ENCODE results near the gene FOXL2NB.

FOXL2NB gene

GRCh38 chr3:138985932-138986331, 38.9 kb downstream of the FOXL2NB start:
- H3K27me3 ChIP-seq (ENCODE audit: control insufficient read depth in 5 of 5, insufficient read depth in 4 of 5, low read length in 5 of 5) = no peaks in the 10 kb centered on the region

DNA sequence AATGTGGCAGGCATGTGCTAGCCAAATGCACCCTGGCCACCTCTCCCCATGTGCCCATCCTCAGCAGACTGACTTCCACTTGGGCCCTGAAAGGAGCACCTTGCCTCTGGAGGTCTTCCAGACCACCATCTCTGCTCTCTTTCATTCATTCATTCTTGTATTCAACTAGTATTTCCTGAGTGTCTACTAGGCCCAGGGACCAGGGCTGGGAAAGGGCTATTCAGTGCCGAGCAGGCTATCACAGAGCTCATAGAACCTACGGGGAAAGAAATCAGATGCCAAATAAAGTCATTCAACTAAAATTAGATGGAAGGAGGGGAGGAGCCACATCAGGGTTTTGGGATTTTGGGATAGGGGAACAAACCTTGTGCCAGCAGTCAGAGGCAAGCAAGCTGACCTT, 40.2 kb downstream of the FOXL2NB start:
- Histone ChIP-seq H3K36me3 (ENCODE audit: control insufficient read depth in 5 of 5, insufficient read depth in 5 of 5, low read length in 5 of 5) (no peaks in the 10 kb centered on the region), H3K27ac (ENCODE audit: low read depth, low read length) (no peak overlapping the region), H3K4me1 (ENCODE audit: control insufficient read depth in 5 of 5, insufficient read depth in 5 of 5, low read length in 5 of 5) (no peaks in the 10 kb centered on the region), H3K9ac (ENCODE audit: low read length in 5 of 5) (no peak overlapping the region), H3K4me3 (ENCODE audit: low read depth in 1 of 5, low read length in 5 of 5) (no peak overlapping the region), H3K27me3 (ENCODE audit: control insufficient read depth in 5 of 5, insufficient read depth in 4 of 5, low read length in 5 of 5) (no peaks in the 10 kb centered on the region), H3K9me3 (ENCODE audit: control insufficient read depth in 5 of 5, low read length in 5 of 5) (no peaks in the 10 kb centered on the region)

More at GRCh38 chr3:138985932-138986331, 38.9 kb downstream of the FOXL2NB start:
- Histone ChIP-seq H3K9me3 (ENCODE audit: control insufficient read depth in 5 of 5, low read length in 5 of 5) (no peaks in the 10 kb centered on the region), H3K4me1 (ENCODE audit: control insufficient read depth in 5 of 5, insufficient read depth in 5 of 5, low read length in 5 of 5) (no peaks in the 10 kb centered on the region), H3K9ac (ENCODE audit: low read length in 5 of 5) (no peak overlapping the region), H3K4me3 (ENCODE audit: low read depth in 1 of 5, low read length in 5 of 5) (no peak overlapping the region), H3K36me3 (ENCODE audit: control insufficient read depth in 5 of 5, insufficient read depth in 5 of 5, low read length in 5 of 5) (no peaks in the 10 kb centered on the region), H3K27ac (ENCODE audit: low read depth, low read length) (no peak overlapping the region)

DNA sequence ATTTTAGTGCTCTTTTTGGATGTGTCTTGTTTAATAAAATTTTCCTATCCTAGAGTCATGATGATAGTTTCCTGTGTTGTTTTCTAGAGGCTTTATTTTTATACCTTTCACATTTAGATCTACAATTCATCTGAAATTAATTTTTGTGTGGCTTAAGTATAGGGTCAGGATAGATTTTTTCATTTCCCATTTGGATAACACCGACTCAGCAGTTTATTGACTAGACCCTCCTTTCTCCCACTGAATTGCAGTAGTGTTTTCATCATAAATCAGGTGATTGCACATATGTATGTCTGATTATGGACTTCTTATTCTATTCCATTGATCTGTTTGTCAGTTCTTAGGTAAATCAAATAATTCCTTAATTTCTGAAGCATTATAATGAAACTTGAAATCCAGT, 48.7 kb downstream of the FOXL2NB start:
- H3K4me1 ChIP-seq (ENCODE audit: control insufficient read depth in 5 of 5, insufficient read depth in 5 of 5, low read length in 5 of 5) = no peaks in the 10 kb centered on the region
- H3K36me3 ChIP-seq (ENCODE audit: control insufficient read depth in 5 of 5, insufficient read depth in 5 of 5, low read length in 5 of 5) = no peaks in the 10 kb centered on the region
- H3K9me3 ChIP-seq (ENCODE audit: control insufficient read depth in 5 of 5, low read length in 5 of 5) = peaks cover 0 to 4% (median 0%) of the 10 kb centered on the region in 5 donors
- peaks cover 0 to 6% (median 0%) of the 10 kb centered on the region in 5 donors for H3K27me3 ChIP-seq (ENCODE audit: control insufficient read depth in 5 of 5, insufficient read depth in 4 of 5, low read length in 5 of 5)
- no peak overlapping the region for H3K9ac ChIP-seq (ENCODE audit: low read length in 5 of 5)
- H3K27ac ChIP-seq (ENCODE audit: low read depth, low read length) = no peak overlapping the region
- H3K4me3 ChIP-seq (ENCODE audit: low read depth in 1 of 5, low read length in 5 of 5) = no peak overlapping the region

All from subcutaneous abdominal adipose tissue (tissue), 5 donors.